ENCODE measurements around the gene KCNK4. TPM values are rescaled to one million over a fixed set of nuclear protein-coding genes. Genes with fewer than 3 reads are reported as not detected.
"Not testable (repeated sequence)": the region's sequence is repeated elsewhere in the genome, so short reads cannot be mapped to it uniquely, and the experiment has no call there.

KCNK4 gene
- total RNA-seq, 1 experiment from 2014 or later = 0.28 TPM

GRCh38 chr11:64323373-64323772, 32.3 kb downstream of the KCNK4 start:
- Mint-ChIP-seq H3K4me3 (no peak overlapping the region), H3K4me1 (peaks cover 21 to 28% of the 10 kb centered on the region in 2 experiments), H3K9me3 (no peaks in the 10 kb centered on the region), H3K27ac (peak overlapping the region; percentile 84 to 94 (median 90); a peak in 4 of 7 replicates), H3K36me3 (ENCODE audit: insufficient read depth in 1 of 3, low read depth in 3 of 3) (peaks cover 9 to 22% (median 19%) of the 10 kb centered on the region in 3 experiments; a peak in 6 of 7 replicates), H3K27me3 (ENCODE audit: low read depth) (no peaks in the 10 kb centered on the region)
- Histone ChIP-seq H4K5ac (ENCODE audit: insufficient read length, low read depth, low read length) (no peak overlapping the region), H3K79me2 (ENCODE audit: insufficient read depth, low read length) (no peaks in the 10 kb centered on the region), H2BK15ac (ENCODE audit: low read depth, low read length) (no peak overlapping the region), H2BK12ac (ENCODE audit: insufficient read length, low read depth, low read length) (no peak overlapping the region), H3K23ac (ENCODE audit: insufficient read length, low read depth, low read length) (no peak overlapping the region), H3K9ac (ENCODE audit: extremely low read depth, insufficient read length, low read length) (no peak overlapping the region), H3T11ph (ENCODE audit: low read length) (no peak overlapping the region), H2BK5ac (ENCODE audit: insufficient read length, low read length) (no peak overlapping the region), H3K4me1 (ENCODE audit: insufficient read depth, low read length) (no peaks in the 10 kb centered on the region; the same call in 1 of the 2 replicates), H2BK20ac (ENCODE audit: low read depth, low read length, poor library complexity, severe bottlenecking) (no peak overlapping the region), H3K14ac (ENCODE audit: insufficient read depth, low read length) (peak overlapping the region; percentile 41; the same call in 1 of the 2 replicates), H4K8ac (replicated peaks; ENCODE audit: insufficient read length, low read depth, low read length) (no peak overlapping the region), H3K27ac (ENCODE audit: insufficient read length, low read depth, low read length) (no peak overlapping the region), H2AK5ac (ENCODE audit: insufficient read length, low read length) (no peak overlapping the region), H3K9me3 (ENCODE audit: control insufficient read depth, low read depth, low read length) (no peaks in the 10 kb centered on the region), H3K27me3 (ENCODE audit: insufficient read depth, low read length) (no peaks in the 10 kb centered on the region), H4K20me1 (ENCODE audit: control insufficient read depth, insufficient read depth, insufficient read length) (peaks cover 2% of the 10 kb centered on the region), H3K79me1 (ENCODE audit: insufficient read depth, low read depth, low read length, poor library complexity, severe bottlenecking) (no peaks in the 10 kb centered on the region), H3K4ac (ENCODE audit: low read depth, low read length) (no peak overlapping the region), H2BK120ac (ENCODE audit: low read depth, low read length, poor library complexity, severe bottlenecking) (no peak overlapping the region), H4K91ac (ENCODE audit: insufficient read length, low read depth, low read length) (no peak overlapping the region), H3K23me2 (ENCODE audit: insufficient read length, low read depth, low read length, poor library complexity, severe bottlenecking) (no peaks in the 10 kb centered on the region), H3K4me2 (ENCODE audit: insufficient read depth, insufficient read length, low read length) (no peak overlapping the region), H3K56ac (ENCODE audit: insufficient read length, low read depth, low read length) (no peak overlapping the region), H2AFZ (ENCODE audit: low read length) (no peak overlapping the region), H3K18ac (ENCODE audit: insufficient read length, low read depth, low read length) (no peak overlapping the region)
- no peak for DNase-seq
- no peak for TF ChIP-seq CTCF (conservative IDR thresholded peaks at IDR 0.05)
- WGBS (ENCODE audit: extremely low coverage, insufficient read length, low lambda C conversion rate) = no CpG with 5 or more reads among the region's 5 CpGs

GRCh38 chr11:64323984-64324383, 32.9 kb downstream of the KCNK4 start:
- not testable (repeated sequence) for H4K8ac ChIP-seq (replicated peaks; ENCODE audit: insufficient read length, low read depth, low read length); H2BK120ac ChIP-seq (ENCODE audit: low read depth, low read length, poor library complexity, severe bottlenecking); H3K14ac ChIP-seq (ENCODE audit: insufficient read depth, low read length); H3K4me3 Mint-ChIP-seq; H3T11ph ChIP-seq (ENCODE audit: low read length); H3K23me2 ChIP-seq (ENCODE audit: insufficient read length, low read depth, low read length, poor library complexity, severe bottlenecking); H4K91ac ChIP-seq (ENCODE audit: insufficient read length, low read depth, low read length); H3K18ac ChIP-seq (ENCODE audit: insufficient read length, low read depth, low read length); H3K4me2 ChIP-seq (ENCODE audit: insufficient read depth, insufficient read length, low read length); DNase-seq; H3K4ac ChIP-seq (ENCODE audit: low read depth, low read length); H3K9ac ChIP-seq (ENCODE audit: extremely low read depth, insufficient read length, low read length); H3K9me3 ChIP-seq (ENCODE audit: control insufficient read depth, low read depth, low read length); H2BK5ac ChIP-seq (ENCODE audit: insufficient read length, low read length); H3K9me3 Mint-ChIP-seq; H3K23ac ChIP-seq (ENCODE audit: insufficient read length, low read depth, low read length); H2AFZ ChIP-seq (ENCODE audit: low read length); H3K79me2 ChIP-seq (ENCODE audit: insufficient read depth, low read length); H3K27me3 ChIP-seq (ENCODE audit: insufficient read depth, low read length); H4K20me1 ChIP-seq (ENCODE audit: control insufficient read depth, insufficient read depth, insufficient read length); H3K56ac ChIP-seq (ENCODE audit: insufficient read length, low read depth, low read length); H2BK15ac ChIP-seq (ENCODE audit: low read depth, low read length); H3K79me1 ChIP-seq (ENCODE audit: insufficient read depth, low read depth, low read length, poor library complexity, severe bottlenecking); H2AK5ac ChIP-seq (ENCODE audit: insufficient read length, low read length); H3K4me1 ChIP-seq (ENCODE audit: insufficient read depth, low read length); H3K27ac ChIP-seq (ENCODE audit: insufficient read length, low read depth, low read length); H4K5ac ChIP-seq (ENCODE audit: insufficient read length, low read depth, low read length); H2BK20ac ChIP-seq (ENCODE audit: low read depth, low read length, poor library complexity, severe bottlenecking); H3K27me3 Mint-ChIP-seq (ENCODE audit: low read depth); H2BK12ac ChIP-seq (ENCODE audit: insufficient read length, low read depth, low read length)
- Mint-ChIP-seq H3K4me1 (peaks cover 19 to 26% of the 10 kb centered on the region in 2 experiments), H3K27ac (peak overlapping the region; percentile 45 to 94 (median 90); a peak in 4 of 7 replicates), H3K36me3 (ENCODE audit: insufficient read depth in 1 of 3, low read depth in 3 of 3) (peaks cover 9 to 22% (median 19%) of the 10 kb centered on the region in 3 experiments; a peak in 6 of 7 replicates)
- WGBS (ENCODE audit: extremely low coverage, insufficient read length, low lambda C conversion rate) = no CpG with 5 or more reads among the region's 4 CpGs

Data from H9 (cell line).